NCI-H345 treated with DMSO at 0.1 percent for 48 hours (cell line): ENCODE measurements around the gene CHST1.

Source experiments
- DNase-seq: peaks from one replicate; lab custom pipeline; 2025; ENCODE audit not compliant: unreplicated experiment; lab: John Stamatoyannopoulos, UW

The CHST1 gene

GRCh38 chr11:45675646-45676045 is 10.2 kb upstream of the CHST1 start:
- no peak for DNase-seq

DNA sequence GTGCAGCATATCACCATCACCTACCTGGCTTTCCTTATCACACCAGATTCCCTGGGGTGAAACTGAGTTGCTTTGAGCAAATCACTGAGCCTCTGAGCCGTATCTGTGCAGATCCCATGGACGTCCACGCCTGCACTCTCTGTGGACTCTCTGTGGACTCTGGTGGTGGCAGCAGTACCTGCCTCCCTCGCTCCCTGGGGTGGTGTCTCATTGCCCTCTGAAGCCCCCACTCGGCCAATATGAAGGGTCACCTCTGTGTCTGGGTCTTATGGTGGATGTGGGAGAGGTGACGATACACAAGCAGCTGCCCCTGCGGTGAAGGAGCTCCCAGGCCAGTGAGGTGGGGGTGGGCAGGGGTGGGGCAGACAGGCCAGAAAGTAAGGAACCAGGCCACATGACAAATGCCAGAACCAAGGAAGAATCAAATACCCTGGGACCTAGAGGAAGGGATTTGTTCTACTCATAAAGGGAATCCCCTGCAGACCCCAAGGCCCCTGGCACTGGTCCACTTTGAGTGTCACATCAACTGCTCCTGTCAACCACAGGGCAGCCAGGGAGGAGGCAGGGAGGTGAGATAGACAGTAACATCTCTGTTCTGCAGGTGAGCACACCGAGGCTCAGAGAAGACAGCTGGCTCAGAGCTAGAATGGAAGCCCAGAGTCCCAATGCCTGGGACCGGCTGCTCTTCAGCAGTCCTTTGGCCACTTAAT is 9.2 kb upstream of the CHST1 start:
- DNase-seq, result no peak

DNA sequence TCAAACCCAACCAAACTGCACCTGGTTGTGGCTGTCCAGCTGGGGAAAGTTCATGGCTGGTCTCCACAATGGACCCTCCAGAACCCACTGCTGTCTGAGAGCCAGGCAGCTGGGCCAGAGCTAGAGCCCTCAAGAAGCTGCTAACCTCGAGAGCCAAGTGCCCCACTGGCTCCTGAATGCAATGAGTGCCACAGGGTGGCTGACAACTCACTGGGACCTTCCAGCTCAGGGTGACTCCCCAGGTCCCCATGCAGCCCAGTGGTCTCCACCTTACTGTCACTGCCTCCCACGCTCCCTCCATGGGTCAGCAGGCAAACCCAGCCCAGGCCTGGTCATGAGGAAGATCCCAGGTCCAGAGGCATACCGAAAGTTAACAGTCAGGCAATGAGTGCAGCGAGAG is 8.0 kb upstream of the CHST1 start:
- no peak for DNase-seq

GRCh38 chr11:45672593-45672992 is 7.2 kb upstream of the CHST1 start:
- DNase-seq, result no peak

- DNase-seq, result no peak
Measured at GRCh38 chr11:45671246-45672171, 6.1 kb upstream of the CHST1 start.

GRCh38 chr11:45670386-45671135 is 5.1 kb upstream of the CHST1 start:
- DNase-seq, result no peak

DNA sequence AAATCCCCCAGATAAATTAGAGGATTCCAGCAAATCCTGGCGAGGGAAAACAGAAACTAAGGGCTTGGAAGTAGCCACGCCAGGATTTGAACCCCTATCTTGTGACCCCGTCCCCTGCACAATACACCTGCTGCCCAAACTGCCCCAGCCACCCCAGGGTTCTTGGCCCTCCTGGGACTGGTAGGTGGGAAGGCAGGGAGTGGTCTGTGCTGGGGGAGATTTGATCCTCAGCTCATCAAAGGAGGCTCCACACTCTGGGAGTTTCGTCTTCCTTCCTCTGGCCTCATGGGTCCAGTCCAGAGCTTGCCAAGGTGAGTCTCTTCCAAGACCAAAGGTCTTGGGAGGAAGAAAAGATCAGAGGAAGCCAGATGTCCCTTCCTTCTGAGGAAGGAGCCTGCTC is 4.5 kb upstream of the CHST1 start:
- DNase-seq, result no peak

- no peak for DNase-seq
Measured at GRCh38 chr11:45669146-45669545, 3.7 kb upstream of the CHST1 start.

DNA sequence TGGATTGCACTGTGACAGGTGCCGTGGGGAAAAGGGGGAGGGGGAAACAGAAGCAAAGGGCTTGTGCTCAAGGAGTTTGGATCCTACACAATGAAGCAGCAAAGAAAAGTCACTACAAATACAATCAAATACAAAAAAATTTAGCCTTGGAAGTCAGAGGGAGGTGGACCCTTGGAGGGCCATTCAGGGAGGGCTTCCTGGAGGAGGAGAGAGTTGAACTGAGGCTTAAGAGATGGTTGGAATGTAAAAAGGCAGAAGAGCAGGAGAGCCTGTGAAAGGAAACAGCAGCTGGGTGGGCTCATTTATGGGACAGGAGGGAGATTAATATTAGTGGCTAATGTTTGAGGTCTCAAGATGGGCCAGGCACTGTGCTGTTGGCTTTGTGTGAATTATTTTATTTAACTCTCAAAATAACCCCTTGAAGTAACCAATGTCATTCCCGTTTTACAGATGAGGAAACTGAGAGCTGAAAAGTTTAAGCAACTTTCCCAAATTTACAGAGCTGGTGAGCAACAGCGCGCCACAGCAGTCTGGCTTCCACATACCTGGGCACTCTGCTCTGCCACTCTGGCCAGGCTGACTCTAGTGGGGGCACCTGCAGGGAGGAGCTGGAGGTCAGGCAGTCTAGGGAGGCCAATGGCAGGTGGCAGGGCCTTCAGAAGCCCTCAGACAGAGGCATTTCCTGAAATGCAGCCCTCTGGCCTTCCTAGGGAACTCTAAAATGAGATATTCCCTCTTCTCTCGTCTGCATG is 2.7 kb upstream of the CHST1 start:
- no peak for DNase-seq

- DNase-seq, result no peak
Measured at GRCh38 chr11:45666648-45667642, 1.5 kb upstream of the CHST1 start.

DNA sequence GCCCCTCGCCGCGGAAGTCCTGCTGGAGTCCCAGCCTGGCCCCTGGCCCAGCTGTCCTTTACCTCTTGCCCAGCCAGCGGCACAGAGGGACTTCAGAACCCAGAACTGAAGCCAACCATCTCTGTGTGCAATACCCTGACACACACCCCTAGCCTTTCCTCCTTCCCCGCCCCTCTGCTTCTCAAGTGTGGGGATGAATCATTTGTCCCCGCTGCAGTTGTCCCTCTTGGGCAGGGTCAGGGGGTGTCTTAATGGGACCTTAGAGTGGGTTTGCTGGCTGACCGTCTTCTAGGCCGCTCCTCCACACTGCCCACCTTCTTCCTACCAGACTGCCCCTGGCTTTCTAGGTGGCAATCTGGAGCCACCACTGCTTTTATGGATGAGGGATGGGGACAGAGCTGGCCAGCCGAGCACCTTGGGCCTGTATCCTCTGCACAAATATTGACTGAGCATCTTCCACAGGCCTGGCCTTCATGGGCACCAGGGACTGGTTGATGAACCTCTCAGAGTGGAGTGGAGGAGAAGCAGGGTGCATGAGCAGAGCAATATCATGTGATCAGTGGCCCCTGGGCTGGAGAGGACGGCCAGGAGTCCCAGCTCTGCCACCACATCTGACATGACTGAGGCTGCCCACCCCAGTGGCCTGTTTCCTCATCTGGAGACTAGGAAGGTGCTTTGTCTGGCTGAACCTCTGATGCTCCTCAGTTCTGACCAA is 668 bp upstream of the CHST1 start:
- DNase-seq, result no peak

DNA sequence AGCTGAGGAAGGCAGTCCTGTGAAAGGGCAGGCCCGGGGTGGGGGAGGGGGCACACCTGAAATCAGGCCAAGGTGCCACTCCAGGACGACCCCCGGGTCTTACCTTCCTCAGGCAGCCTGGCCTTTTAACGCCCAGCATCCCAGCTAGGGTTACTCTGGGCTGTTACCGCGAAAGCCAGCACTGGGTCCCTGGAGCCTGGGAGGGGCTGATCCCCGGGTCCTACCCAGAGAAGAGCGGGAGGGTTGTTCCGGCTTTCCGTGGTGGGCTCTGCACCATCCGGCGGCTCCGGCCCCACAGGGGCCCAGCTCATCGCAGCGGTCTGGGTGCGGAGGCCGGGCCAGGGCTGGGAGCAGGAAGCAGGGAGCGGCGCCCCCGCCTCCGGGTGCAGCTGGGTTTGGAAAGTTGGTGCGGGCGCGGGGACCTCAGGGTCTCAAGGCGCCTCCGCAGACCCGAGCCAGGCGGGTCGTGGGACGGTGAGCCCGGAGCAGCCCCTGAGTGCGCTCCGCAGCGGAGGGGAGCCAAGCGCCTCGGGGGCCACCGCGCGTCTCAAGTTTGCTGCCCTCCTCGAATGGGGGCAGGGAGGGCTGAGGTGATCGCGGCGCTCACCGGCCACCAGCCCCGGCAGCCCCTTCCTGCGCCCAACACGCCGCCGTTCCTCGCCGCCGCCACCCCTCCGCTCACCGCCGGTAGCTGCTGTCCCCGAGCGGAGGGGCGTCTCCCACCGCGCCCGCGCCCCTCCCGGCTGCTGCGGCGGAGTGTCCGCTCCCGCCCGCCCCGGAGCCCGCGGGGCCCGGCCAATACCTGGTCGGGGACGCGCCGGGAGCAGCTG is 831 bp downstream of the CHST1 start:
- no peak for DNase-seq

DNA sequence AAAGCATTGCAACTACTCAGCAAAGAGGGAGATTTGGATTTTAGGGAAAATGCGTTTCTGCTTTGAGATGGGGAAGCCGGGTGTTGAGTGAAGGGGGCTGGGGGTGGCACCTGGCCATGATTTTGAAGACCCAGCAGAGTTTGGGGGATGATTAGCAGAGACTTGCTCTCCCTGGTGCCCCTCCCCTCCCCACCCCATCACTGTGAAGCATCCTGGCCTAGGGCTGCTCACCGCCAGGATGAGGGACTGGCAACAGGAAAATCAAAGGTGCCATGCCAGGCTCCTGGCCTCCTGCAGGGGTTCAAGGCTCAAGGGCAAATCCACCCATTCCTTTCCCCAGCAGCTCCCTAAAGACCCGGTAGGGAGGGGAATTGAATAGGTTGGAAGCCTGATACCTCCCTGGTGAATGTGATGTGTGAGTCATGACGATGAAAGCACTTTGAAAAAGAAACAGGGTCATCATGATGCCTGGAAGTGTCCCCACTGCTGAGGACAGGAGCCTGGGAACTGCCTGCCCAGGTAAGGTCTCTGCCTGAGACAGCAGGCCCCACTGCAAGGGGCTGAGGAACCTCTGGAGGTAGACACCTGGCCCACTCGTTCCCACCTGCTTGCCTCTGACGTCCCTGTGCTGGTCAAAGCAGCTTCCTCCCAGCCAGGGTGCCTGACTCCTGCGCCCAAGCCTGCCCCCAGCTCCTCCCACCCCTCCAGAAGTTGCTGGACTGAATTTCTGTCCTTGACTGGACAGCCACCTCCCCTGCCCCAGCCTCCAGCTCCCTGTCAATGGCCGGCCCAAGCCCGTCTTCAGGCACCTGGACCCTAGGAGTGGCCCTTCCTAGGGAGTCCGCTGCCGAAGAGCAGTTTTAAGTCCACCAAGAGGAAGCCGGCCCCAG is 1.7 kb downstream of the CHST1 start:
- DNase-seq, result no peak

DNA sequence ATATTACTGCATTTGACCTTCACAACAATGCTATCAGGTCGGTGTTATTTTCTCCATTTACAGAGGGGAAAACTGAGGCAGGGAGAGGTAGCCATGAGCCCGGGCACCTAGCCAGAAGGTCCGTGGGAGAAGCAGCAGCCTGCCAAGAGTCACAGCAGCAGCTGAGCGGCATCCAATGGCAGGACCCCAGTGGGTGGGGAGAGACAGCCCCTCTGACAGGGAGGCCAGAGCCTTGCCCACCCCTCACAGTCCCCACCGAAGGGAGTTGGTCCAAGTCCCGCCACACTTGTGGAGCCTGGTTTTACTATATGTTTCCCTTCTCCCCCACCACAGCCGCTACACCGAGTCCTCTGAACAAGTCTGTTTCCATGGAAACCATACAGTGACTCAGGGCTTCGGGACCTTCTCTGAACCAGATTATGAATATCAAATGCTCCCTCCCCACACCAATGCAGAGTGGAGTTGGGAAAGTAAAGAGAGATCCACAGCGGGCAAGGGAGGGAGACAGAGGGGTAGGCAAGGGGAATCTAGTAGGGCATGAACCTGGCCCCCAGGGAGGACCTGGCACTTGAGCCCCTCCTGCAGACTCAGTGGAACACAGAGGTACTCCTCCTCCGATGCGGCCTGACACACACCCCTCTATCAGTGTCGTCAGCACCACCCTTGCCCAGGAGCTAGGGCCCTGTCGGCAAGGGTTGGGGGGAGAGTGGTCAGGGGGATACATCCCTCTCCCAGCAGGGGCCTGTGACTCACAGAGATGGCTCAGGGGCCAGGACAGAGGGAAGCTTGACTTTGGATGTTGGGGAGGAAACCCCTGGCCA is 2.5 kb downstream of the CHST1 start:
- no peak for DNase-seq

DNA sequence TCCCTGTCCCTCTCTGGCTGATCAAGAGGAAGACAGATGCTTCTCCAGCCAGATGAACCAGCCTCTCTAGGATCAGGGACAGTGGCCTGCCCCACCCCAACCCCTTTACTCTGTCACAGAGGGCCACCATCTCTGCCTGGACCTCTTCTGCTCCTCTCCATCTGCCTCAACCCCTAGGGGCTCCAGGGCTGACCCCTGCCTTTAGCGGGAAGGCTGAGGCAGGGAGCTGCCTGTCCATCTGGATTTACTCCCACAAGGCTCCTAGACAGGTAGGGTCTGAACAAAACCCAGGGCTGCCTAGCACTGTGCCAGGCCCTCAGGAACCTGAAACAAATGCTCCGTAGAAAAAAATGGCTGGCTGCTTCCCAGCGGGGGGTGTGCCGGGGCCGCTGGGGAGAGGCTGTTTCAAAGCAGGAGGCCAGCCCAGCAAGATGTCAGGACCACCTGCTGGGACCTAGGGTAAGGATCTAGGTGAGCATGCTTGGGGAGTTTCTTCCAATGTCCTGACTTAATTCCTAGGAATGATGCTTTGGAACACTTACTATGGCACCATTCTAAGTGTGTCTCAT is 3.2 kb downstream of the CHST1 start:
- DNase-seq, result no peak

DNA sequence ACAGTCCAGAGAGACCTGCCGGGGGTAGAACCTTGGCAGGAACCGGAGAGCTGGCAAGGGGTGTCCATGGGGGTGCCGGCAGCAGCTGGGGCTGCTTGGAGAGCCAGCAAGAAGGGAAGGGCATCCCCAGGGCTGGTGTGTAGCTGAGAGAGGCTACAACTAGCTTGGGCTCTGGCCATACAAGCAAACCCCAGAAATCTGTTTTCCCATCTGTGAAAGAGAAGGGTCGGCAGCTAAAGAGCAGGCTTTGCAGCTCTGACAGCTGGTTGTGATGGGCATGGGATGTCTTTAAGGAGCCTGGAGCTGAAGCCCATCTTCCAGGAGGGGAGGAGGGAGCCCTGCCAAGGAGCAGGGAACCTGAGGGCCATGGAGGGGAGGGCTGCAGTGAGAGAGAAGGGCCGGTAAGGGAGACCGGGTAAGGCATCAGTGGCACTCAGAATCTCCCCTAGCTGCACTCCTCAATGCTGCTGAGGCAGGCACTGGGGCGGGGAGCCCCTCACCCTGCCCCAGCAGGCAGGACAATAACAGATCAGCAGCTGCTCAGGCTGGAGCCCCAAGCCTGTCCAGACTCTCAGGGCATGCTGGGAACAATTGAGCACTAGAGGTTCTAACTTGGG is 3.9 kb downstream of the CHST1 start:
- no peak for DNase-seq
